Transverse colon (tissue), 4 donors: ENCODE data around the gene GCLC.

Experiments
- EP300 ChIP-seq: sonication (generic); formaldehyde crosslinking; IDR thresholded peaks from one replicate; pipeline ENCODE4 v1.6.1; 2017; ENCODE audit warnings: antibody characterized with exemption, low read depth
- POLR2A ChIP-seq: fragments of 450-650 bp; IDR thresholded peaks from one replicate; pipeline ENCODE4 v1.6.1; 2016; ENCODE audit warnings: antibody characterized with exemption, mild to moderate bottlenecking, moderate library complexity
- POLR2AphosphoS5 ChIP-seq, 3 donors: sonication (generic); formaldehyde crosslinking; IDR thresholded peaks; one replicate each; pipeline ENCODE4 v1.6.1; 2016; ENCODE audit warnings: antibody characterized with exemption in 3 of 3
- TF ChIP-seq, protein P1 (sequence below), 5 experiments: fragments of 200-600 bp in 3 of 5; fragments of 450-650 bp in 2 of 5; sonication (generic) in 3 of 5; IDR thresholded peaks; 1 replicate in 2 of 5; 2 replicates in 3 of 5; pipeline ENCODE4 v1.5.1; 2016 to 2017; ENCODE audit warnings: antibody characterized with exemption in 5 of 5, inconsistent platforms in 3 of 5, mild to moderate bottlenecking in 2 of 5, moderate library complexity in 1 of 5

GRCh38 chr6:53493635-53494025 is 51.3 kb downstream of the GCLC start:
- TF ChIP-seq, protein P1, sequence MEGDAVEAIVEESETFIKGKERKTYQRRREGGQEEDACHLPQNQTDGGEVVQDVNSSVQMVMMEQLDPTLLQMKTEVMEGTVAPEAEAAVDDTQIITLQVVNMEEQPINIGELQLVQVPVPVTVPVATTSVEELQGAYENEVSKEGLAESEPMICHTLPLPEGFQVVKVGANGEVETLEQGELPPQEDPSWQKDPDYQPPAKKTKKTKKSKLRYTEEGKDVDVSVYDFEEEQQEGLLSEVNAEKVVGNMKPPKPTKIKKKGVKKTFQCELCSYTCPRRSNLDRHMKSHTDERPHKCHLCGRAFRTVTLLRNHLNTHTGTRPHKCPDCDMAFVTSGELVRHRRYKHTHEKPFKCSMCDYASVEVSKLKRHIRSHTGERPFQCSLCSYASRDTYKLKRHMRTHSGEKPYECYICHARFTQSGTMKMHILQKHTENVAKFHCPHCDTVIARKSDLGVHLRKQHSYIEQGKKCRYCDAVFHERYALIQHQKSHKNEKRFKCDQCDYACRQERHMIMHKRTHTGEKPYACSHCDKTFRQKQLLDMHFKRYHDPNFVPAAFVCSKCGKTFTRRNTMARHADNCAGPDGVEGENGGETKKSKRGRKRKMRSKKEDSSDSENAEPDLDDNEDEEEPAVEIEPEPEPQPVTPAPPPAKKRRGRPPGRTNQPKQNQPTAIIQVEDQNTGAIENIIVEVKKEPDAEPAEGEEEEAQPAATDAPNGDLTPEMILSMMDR (IDR thresholded peaks at IDR 0.05), result no peak
- TF ChIP-seq POLR2A, result no peak
- TF ChIP-seq POLR2AphosphoS5 (IDR thresholded peaks at IDR 0.05), result no peak
- no peak for TF ChIP-seq EP300
